GM19035 (cell line): ENCODE measurements around the gene DPEP1.
A peak's percentile ranks its signal among the peaks of the same experiment; 100 is the strongest.

Experiments used
- ATAC-seq: cut with Tn5 transposase; IDR thresholded peaks from one replicate; pipeline ENCODE4 v1.9.1; 2021; ENCODE audit not compliant: unreplicated experiment

The DPEP1 gene

GRCh38 chr16:89678258-89678657 lies 64.8 kb downstream of the DPEP1 start:
- no peak for ATAC-seq

GRCh38 chr16:89685916-89686315 lies 72.5 kb downstream of the DPEP1 start:
- ATAC-seq: no peak

- peak; percentile 83 for ATAC-seq
Measured at GRCh38 chr16:89686520-89687091, 73.2 kb downstream of the DPEP1 start, which contains the start of gene CDK10. Gene CDK10, plus strand, starts transcription at chr16:89686689. Its CDS starts 22 bp downstream, at chr16:89686711.

- ATAC-seq: peak; percentile 34
Measured at GRCh38 chr16:89687092-89687940, 73.9 kb downstream of the DPEP1 start.
